OCI-LY1 (cell line): ENCODE results near the gene IBA57.

Source experiments
- H2AFZ ChIP-seq: fragments of 200-600 bp; sonication (generic), shearing (Covaris generic); 2 replicates; pipeline ENCODE4 v1.6.0; 2014; ENCODE audit warnings: antibody characterized with exemption, mild to moderate bottlenecking, low read length
- H3F3A ChIP-seq: fragments of 200-600 bp; sonication (generic), shearing (Covaris generic); 2 replicates; pipeline ENCODE4 v1.6.0; 2014; ENCODE audit warnings: mild to moderate bottlenecking, antibody characterized with exemption, low read length, moderate library complexity; ENCODE audit not compliant: insufficient read depth
- H3K27ac ChIP-seq: fragments of 200-600 bp; sonication (generic); 2 replicates; pipeline ENCODE4 v1.5.1; 2014; ENCODE audit warnings: low read length, mixed run types, mild to moderate bottlenecking, low read depth; ENCODE audit not compliant: poor library complexity, severe bottlenecking
- H3K27me3 ChIP-seq: fragments of 200-600 bp; sonication (generic); 2 replicates; pipeline ENCODE4 v1.6.0; 2014; ENCODE audit warnings: antibody characterized with exemption, mild to moderate bottlenecking, low read length, moderate library complexity; ENCODE audit not compliant: insufficient read depth
- H3K36me3 ChIP-seq: fragments of 200-600 bp; sonication (generic); 2 replicates; pipeline ENCODE4 v1.6.1; 2014; ENCODE audit warnings: mild to moderate bottlenecking, antibody characterized with exemption, low read length, moderate library complexity, mixed read lengths; ENCODE audit not compliant: insufficient read depth
- H3K4me1 ChIP-seq: fragments of 200-600 bp; sonication (generic); 2 replicates; pipeline ENCODE4 v1.5.1; 2014; ENCODE audit warnings: mild to moderate bottlenecking, low read length, moderate library complexity; ENCODE audit not compliant: insufficient read depth, severe bottlenecking
- H3K4me2 ChIP-seq: fragments of 200-600 bp; sonication (generic), shearing (Covaris generic); 2 replicates; pipeline ENCODE4 v1.6.1; 2014; ENCODE audit warnings: low read length
- H3K4me3 ChIP-seq: fragments of 200-600 bp; sonication (generic); 2 replicates; pipeline ENCODE4 v1.5.1; 2014; ENCODE audit warnings: low read length, low read depth, mild to moderate bottlenecking, mixed read lengths; ENCODE audit not compliant: poor library complexity, severe bottlenecking
- H3K79me2 ChIP-seq: fragments of 200-600 bp; shearing (Covaris generic); 2 replicates; pipeline ENCODE4 v1.6.1; 2016; ENCODE audit warnings: mixed run types, low read length, mixed read lengths; ENCODE audit not compliant: insufficient read depth
- H3K9ac ChIP-seq: fragments of 200-600 bp; sonication (generic), shearing (Covaris generic); 2 replicates; pipeline ENCODE4 v1.6.1; 2014; ENCODE audit warnings: mild to moderate bottlenecking, low read length, mixed read lengths
- H3K9me2 ChIP-seq: fragments of 200-600 bp; sonication (generic), shearing (Covaris generic); 2 replicates; pipeline ENCODE4 v1.6.1; 2014; ENCODE audit warnings: low read depth, mild to moderate bottlenecking, low read length, mixed read lengths
- H3K9me3 ChIP-seq: fragments of 200-600 bp; shearing (Covaris generic); 2 replicates; pipeline ENCODE4 v1.6.1; 2014; ENCODE audit warnings: low read length, mixed read lengths
- H4K20me1 ChIP-seq: fragments of 200-600 bp; sonication (generic), shearing (Covaris generic); 2 replicates; pipeline ENCODE4 v1.6.0; 2016; ENCODE audit warnings: mild to moderate bottlenecking, low read length; ENCODE audit not compliant: insufficient read depth
- EZH2 ChIP-seq: fragments of 200-600 bp; sonication (generic), shearing (Covaris generic); IDR thresholded peaks from 2 replicates; pipeline ENCODE4 v1.8.0; 2017; ENCODE audit warnings: borderline replicate concordance, mixed run types, mild to moderate bottlenecking, antibody characterized with exemption, low read length, moderate library complexity, mixed read lengths
- TF ChIP-seq, protein P1 (sequence below): fragments of 200-600 bp; sonication (generic), shearing (Covaris generic); IDR thresholded peaks from 2 replicates; pipeline ENCODE4 v1.5.1; 2017; ENCODE audit warnings: mild to moderate bottlenecking, antibody characterized with exemption, low read length, moderate library complexity, mixed read lengths

The IBA57 gene

DNA sequence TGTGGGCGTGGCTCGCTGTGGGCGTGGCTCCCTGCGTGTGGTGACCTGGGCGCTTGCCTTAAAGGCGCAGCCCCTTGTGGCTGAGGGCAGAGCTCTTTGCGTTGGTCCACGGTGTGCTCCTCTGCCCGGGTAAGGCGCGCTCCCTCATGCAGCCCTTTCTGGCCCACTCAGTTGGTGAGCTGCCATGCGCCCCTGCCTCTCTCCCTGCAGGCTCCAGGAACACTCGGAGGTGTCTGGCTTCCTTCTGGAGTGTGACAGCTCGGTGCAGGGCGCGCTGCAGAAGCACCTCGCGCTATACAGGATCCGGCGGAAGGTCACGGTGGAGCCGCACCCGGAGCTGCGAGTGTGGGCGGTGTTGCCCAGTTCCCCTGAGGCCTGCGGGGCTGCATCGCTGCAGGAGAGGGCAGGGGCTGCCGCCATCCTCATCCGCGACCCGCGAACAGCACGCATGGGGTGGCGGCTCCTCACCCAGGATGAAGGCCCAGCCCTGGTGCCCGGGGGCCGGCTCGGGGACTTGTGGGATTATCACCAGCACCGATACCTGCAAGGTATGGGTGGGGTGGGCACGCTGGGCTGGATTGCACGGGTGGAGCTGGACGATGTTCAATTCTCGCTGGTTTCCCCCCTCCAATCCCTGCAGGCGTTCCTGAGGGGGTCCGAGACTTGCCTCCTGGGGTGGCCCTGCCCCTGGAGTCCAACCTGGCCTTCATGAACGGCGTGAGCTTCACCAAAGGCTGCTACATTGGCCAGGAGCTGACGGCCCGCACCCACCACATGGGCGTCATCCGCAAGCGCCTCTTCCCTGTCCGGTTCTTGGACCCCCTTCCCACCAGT is 9.1 kb downstream of the IBA57 start:
- no peaks in the 10 kb centered on the region for H3K36me3 ChIP-seq
- H3K9me2 ChIP-seq: no peaks in the 10 kb centered on the region
- H3K9me3 ChIP-seq: no peaks in the 10 kb centered on the region
- H3K4me2 ChIP-seq: no peak overlapping the region
- no peaks in the 10 kb centered on the region for H3K27me3 ChIP-seq
- no peak overlapping the region for H2AFZ ChIP-seq
- no peak overlapping the region for H3K9ac ChIP-seq
- H3K4me1 ChIP-seq: no peaks in the 10 kb centered on the region
- no peak overlapping the region for H3K27ac ChIP-seq
- TF ChIP-seq, protein P1, sequence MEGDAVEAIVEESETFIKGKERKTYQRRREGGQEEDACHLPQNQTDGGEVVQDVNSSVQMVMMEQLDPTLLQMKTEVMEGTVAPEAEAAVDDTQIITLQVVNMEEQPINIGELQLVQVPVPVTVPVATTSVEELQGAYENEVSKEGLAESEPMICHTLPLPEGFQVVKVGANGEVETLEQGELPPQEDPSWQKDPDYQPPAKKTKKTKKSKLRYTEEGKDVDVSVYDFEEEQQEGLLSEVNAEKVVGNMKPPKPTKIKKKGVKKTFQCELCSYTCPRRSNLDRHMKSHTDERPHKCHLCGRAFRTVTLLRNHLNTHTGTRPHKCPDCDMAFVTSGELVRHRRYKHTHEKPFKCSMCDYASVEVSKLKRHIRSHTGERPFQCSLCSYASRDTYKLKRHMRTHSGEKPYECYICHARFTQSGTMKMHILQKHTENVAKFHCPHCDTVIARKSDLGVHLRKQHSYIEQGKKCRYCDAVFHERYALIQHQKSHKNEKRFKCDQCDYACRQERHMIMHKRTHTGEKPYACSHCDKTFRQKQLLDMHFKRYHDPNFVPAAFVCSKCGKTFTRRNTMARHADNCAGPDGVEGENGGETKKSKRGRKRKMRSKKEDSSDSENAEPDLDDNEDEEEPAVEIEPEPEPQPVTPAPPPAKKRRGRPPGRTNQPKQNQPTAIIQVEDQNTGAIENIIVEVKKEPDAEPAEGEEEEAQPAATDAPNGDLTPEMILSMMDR: no peak
- no peak for TF ChIP-seq EZH2
- H4K20me1 ChIP-seq: no peaks in the 10 kb centered on the region
- no peaks in the 10 kb centered on the region for H3K79me2 ChIP-seq
- no peaks in the 10 kb centered on the region for H3F3A ChIP-seq
- H3K4me3 ChIP-seq: no peak overlapping the region

DNA sequence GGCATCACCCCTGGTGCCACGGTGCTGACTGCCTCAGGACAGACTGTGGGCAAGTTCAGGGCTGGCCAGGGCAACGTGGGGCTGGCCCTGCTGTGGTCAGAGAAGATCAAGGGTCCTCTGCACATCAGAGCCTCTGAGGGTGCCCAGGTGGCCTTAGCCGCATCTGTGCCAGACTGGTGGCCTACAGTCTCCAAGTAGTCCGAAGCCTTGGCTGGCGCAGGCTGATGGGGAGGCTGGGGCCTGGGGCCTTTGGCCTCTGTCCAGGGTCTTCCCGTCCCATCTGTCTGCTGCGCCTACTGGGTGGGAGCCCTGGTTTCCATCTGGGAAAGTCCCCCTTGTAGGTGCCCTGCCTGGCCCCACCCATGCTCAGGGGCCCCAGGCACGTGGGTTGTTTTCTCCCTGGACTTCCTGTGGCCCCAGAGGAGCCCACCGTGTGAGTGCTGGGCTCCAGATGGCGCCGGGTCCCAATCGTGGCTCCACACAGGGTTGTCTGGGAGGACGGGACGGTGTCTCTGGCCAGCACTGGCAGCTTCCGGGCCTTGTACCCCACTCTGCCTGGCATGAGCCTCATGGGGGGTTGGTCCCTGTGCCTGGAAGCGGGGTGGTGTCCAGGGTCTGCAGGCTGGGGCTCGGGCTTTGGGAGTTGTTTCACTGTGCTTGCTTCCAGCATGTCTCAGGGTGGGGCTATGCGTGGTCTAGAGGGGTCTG is 9.9 kb downstream of the IBA57 start:
- H3K27ac ChIP-seq: no peak overlapping the region
- H3K27me3 ChIP-seq: no peaks in the 10 kb centered on the region

DNA sequence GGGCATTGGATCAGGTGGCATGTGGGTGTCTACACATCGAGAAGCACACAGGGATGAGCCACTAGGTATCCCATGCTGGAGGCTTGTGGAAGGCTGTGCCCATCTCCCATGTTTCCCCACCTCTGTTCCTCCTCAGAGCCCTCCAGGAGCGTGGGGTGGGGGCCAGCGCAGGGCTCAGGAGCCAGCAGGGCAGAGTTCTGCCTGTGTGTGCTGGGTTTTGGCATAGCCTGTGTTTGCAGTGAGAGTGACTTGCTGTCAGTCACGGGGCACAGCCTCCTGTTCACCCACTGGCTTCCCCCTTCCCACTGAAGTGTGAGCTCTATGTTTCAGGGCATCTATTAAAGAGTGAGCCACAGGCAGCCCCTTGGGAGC is 10.4 kb downstream of the IBA57 start:
- Histone ChIP-seq H3K27ac (no peak overlapping the region), H3K36me3 (no peaks in the 10 kb centered on the region), H3K4me3 (no peak overlapping the region), H3K27me3 (no peaks in the 10 kb centered on the region), H3K9me2 (no peaks in the 10 kb centered on the region), H4K20me1 (no peaks in the 10 kb centered on the region), H3F3A (no peaks in the 10 kb centered on the region), H3K79me2 (no peaks in the 10 kb centered on the region), H3K9me3 (no peaks in the 10 kb centered on the region), H3K9ac (no peak overlapping the region), H3K4me1 (no peaks in the 10 kb centered on the region), H3K4me2 (no peak overlapping the region), H2AFZ (no peak overlapping the region)
- TF ChIP-seq, protein P1: no peak
- TF ChIP-seq EZH2: no peak

More for the DNA sequence above, 9.9 kb downstream of the IBA57 start:
- Histone ChIP-seq H3K9ac (no peak overlapping the region), H3K79me2 (no peaks in the 10 kb centered on the region), H3K4me3 (no peak overlapping the region), H3K4me2 (no peak overlapping the region), H3K4me1 (no peaks in the 10 kb centered on the region), H3K9me3 (no peaks in the 10 kb centered on the region), H4K20me1 (no peaks in the 10 kb centered on the region), H2AFZ (no peak overlapping the region), H3K36me3 (no peaks in the 10 kb centered on the region), H3F3A (no peaks in the 10 kb centered on the region), H3K9me2 (no peaks in the 10 kb centered on the region)
- TF ChIP-seq EZH2: no peak
- TF ChIP-seq, protein P1: no peak
